H9 (cell line): ENCODE results near the gene ADTRP. TPM values are rescaled to one million over a fixed set of nuclear protein-coding genes. Genes with fewer than 3 reads are reported as not detected.
A peak's percentile ranks its signal among the peaks of the same experiment; 100 is the strongest.

ENCODE experiments used
- DNase-seq: peaks from one replicate; pipeline ENCODE4 v3.0.0-alpha.2; 2017
- H2AFZ ChIP-seq: one replicate; pipeline ENCODE4 v1.6.1; 2013; ENCODE audit warnings: mild to moderate bottlenecking, low read length, control low read depth, moderate library complexity
- H2AK5ac ChIP-seq: 2 replicates; pipeline ENCODE4 v1.6.1; 2013; ENCODE audit warnings: low read length, control low read depth, mixed read lengths; ENCODE audit not compliant: insufficient read length
- H2BK120ac ChIP-seq: one replicate; pipeline ENCODE4 v1.6.1; 2013; ENCODE audit warnings: low read depth, mild to moderate bottlenecking, low read length, control low read depth, inconsistent platforms; ENCODE audit not compliant: poor library complexity, severe bottlenecking
- H2BK12ac ChIP-seq: 2 replicates; pipeline ENCODE4 v1.6.1; 2013; ENCODE audit warnings: low read length, control low read depth, mixed read lengths, low read depth; ENCODE audit not compliant: insufficient read length
- H2BK15ac ChIP-seq: 2 replicates; pipeline ENCODE4 v1.6.1; 2013; ENCODE audit warnings: low read depth, low read length, control low read depth
- H2BK20ac ChIP-seq: one replicate; pipeline ENCODE4 v1.6.1; 2013; ENCODE audit warnings: low read depth, mild to moderate bottlenecking, low read length, control low read depth, inconsistent platforms; ENCODE audit not compliant: poor library complexity, severe bottlenecking
- H2BK5ac ChIP-seq: 2 replicates; pipeline ENCODE4 v1.6.1; 2013; ENCODE audit warnings: low read length, control low read depth, mixed read lengths; ENCODE audit not compliant: insufficient read length
- H3K14ac ChIP-seq: 2 replicates; pipeline ENCODE4 v1.6.1; 2013; ENCODE audit warnings: low read length, control low read depth; ENCODE audit not compliant: insufficient read depth
- H3K18ac ChIP-seq: 2 replicates; pipeline ENCODE4 v1.6.1; 2013; ENCODE audit warnings: low read depth, mild to moderate bottlenecking, mixed read lengths, low read length, control low read depth; ENCODE audit not compliant: insufficient read length
- H3K23ac ChIP-seq: 2 replicates; pipeline ENCODE4 v1.6.1; 2013; ENCODE audit warnings: low read length, control low read depth, mixed read lengths, low read depth; ENCODE audit not compliant: insufficient read length
- H3K23me2 ChIP-seq: 2 replicates; pipeline ENCODE4 v1.6.1; 2013; ENCODE audit warnings: low read depth, mild to moderate bottlenecking, mixed read lengths, low read length, control low read depth; ENCODE audit not compliant: insufficient read length, poor library complexity, severe bottlenecking
- H3K27ac ChIP-seq: 2 replicates; pipeline ENCODE4 v1.5.1; 2013; ENCODE audit warnings: low read length, control low read depth, mixed read lengths, low read depth; ENCODE audit not compliant: insufficient read length
- H3K27me3 ChIP-seq: 2 replicates; pipeline ENCODE4 v1.6.1; 2013; ENCODE audit warnings: low read length, control low read depth, inconsistent platforms; ENCODE audit not compliant: insufficient read depth
- H3K4ac ChIP-seq: 2 replicates; pipeline ENCODE4 v1.6.1; 2013; ENCODE audit warnings: low read depth, mild to moderate bottlenecking, control low read depth, inconsistent platforms, low read length, moderate library complexity
- H3K4me1 ChIP-seq: 2 replicates; pipeline ENCODE4 v1.6.1; 2013; ENCODE audit warnings: low read length, control low read depth, inconsistent platforms; ENCODE audit not compliant: insufficient read depth
- H3K4me2 ChIP-seq: 2 replicates; pipeline ENCODE4 v1.6.1; 2013; ENCODE audit warnings: low read length, control low read depth, mixed read lengths; ENCODE audit not compliant: insufficient read length, insufficient read depth
- H3K56ac ChIP-seq: 2 replicates; pipeline ENCODE4 v1.6.1; 2013; ENCODE audit warnings: low read depth, mild to moderate bottlenecking, mixed read lengths, low read length, control low read depth; ENCODE audit not compliant: insufficient read length
- H3K79me1 ChIP-seq: 2 replicates; pipeline ENCODE4 v1.6.1; 2013; ENCODE audit warnings: low read depth, mild to moderate bottlenecking, moderate library complexity, low read length, control low read depth, inconsistent platforms; ENCODE audit not compliant: insufficient read depth, poor library complexity, severe bottlenecking
- H3K79me2 ChIP-seq: 2 replicates; pipeline ENCODE4 v1.6.1; 2013; ENCODE audit warnings: low read length, control low read depth, inconsistent platforms; ENCODE audit not compliant: insufficient read depth
- H3K9ac ChIP-seq: 2 replicates; pipeline ENCODE4 v1.6.1; 2013; ENCODE audit warnings: low read length, control low read depth, mixed read lengths; ENCODE audit not compliant: insufficient read length; ENCODE audit errors: extremely low read depth
- H3K9me3 ChIP-seq: one replicate; pipeline ENCODE4 v1.6.1; 2013; ENCODE audit warnings: low read depth, low read length, inconsistent platforms; ENCODE audit not compliant: control insufficient read depth
- H3T11ph ChIP-seq: one replicate; pipeline ENCODE4 v1.6.1; 2013; ENCODE audit warnings: mild to moderate bottlenecking, low read length, control low read depth, inconsistent platforms
- H4K20me1 ChIP-seq: one replicate; pipeline ENCODE4 v1.6.1; 2013; ENCODE audit not compliant: control insufficient read depth, insufficient read length, insufficient read depth
- H4K5ac ChIP-seq: 2 replicates; pipeline ENCODE4 v1.6.1; 2013; ENCODE audit warnings: low read depth, mild to moderate bottlenecking, mixed read lengths, low read length, control low read depth; ENCODE audit not compliant: insufficient read length
- H4K8ac ChIP-seq: replicated peaks from 2 replicates; pipeline ENCODE4 v1.6.1; 2013; ENCODE audit warnings: low read length, control low read depth, mixed read lengths, low read depth; ENCODE audit not compliant: insufficient read length
- H4K91ac ChIP-seq: 2 replicates; pipeline ENCODE4 v1.6.1; 2013; ENCODE audit warnings: low read depth, mild to moderate bottlenecking, moderate library complexity, mixed read lengths, low read length, control low read depth; ENCODE audit not compliant: insufficient read length
- H3K27ac Mint-ChIP-seq, 3 experiments: 2 replicates in 2 of 3; 3 replicates in 1 of 3; pipeline ENCODE4 v1.8.0; 2020 to 2021; ENCODE audit warnings: mixed read lengths in 3 of 3, mild to moderate bottlenecking in 1 of 3, moderate library complexity in 1 of 3
- H3K27me3 Mint-ChIP-seq: 2 replicates; pipeline ENCODE4 v1.8.0; 2021; ENCODE audit warnings: low read depth, mild to moderate bottlenecking, moderate library complexity, mixed read lengths
- H3K36me3 Mint-ChIP-seq, 3 experiments: 2 replicates in 2 of 3; 3 replicates in 1 of 3; pipeline ENCODE4 v1.8.0; 2020 to 2021; ENCODE audit warnings: low read depth in 3 of 3, mixed read lengths in 3 of 3; ENCODE audit not compliant: insufficient read depth in 1 of 3
- H3K4me1 Mint-ChIP-seq, 2 experiments: 2 replicates each; pipeline ENCODE4 v1.8.0; 2020; ENCODE audit warnings: mixed read lengths in 2 of 2
- H3K4me3 Mint-ChIP-seq, 2 experiments: 2 replicates in 1 of 2; 3 replicates in 1 of 2; pipeline ENCODE4 v1.8.0; 2020 to 2021; ENCODE audit warnings: mild to moderate bottlenecking in 2 of 2, mixed read lengths in 2 of 2, moderate library complexity in 1 of 2
- H3K9me3 Mint-ChIP-seq, 2 experiments: 2 replicates in 1 of 2; 3 replicates in 1 of 2; pipeline ENCODE4 v1.8.0; 2020; ENCODE audit warnings: mild to moderate bottlenecking in 2 of 2, mixed read lengths in 2 of 2, moderate library complexity in 1 of 2
- WGBS: extraction: QIAGEN DNeasy Blood & Tissue Kit; methylation state at CpG from one replicate; pipeline ENCODE4 v1.1.7; 2013; ENCODE audit warnings: missing lambda C conversion rate, low lambda C conversion rate, mixed read lengths; ENCODE audit not compliant: insufficient read length; ENCODE audit errors: extremely low coverage; 5-methylcytosine and 5-hydroxymethylcytosine counted together
- total RNA-seq: library from RNA; stranded (reverse); gene quantifications from 2 replicates; pipeline ENCODE4 v1.2.1, GENCODE V29; 2021
- TF ChIP-seq, protein P1 (sequence below): fragments of 200-600 bp; sonication (generic); conservative IDR thresholded peaks from 3 replicates; pipeline ENCODE4 v1.8.0; 2021; ENCODE audit warnings: antibody characterized with exemption, mild to moderate bottlenecking

The ADTRP gene
- total RNA-seq, 1 experiment from 2014 or later: not detected

- no peak overlapping the region for H2AK5ac ChIP-seq
- no peak overlapping the region for H4K5ac ChIP-seq
- H2BK15ac ChIP-seq: no peak overlapping the region
- no peak overlapping the region for H2AFZ ChIP-seq
- H4K20me1 ChIP-seq: no peaks in the 10 kb centered on the region
- H3K4me3 Mint-ChIP-seq: no peak overlapping the region
- H3K23me2 ChIP-seq: no peaks in the 10 kb centered on the region
- no peaks in the 10 kb centered on the region for H3K9me3 ChIP-seq
- no peaks in the 10 kb centered on the region; a peak in 1 of 7 replicates for H3K36me3 Mint-ChIP-seq
- no peaks in the 10 kb centered on the region; the same call in 1 of the 2 replicates for H3K4me1 ChIP-seq
- no peak overlapping the region; the same call in 1 of the 2 replicates for H3K14ac ChIP-seq
- no peak overlapping the region for H2BK5ac ChIP-seq
- H2BK12ac ChIP-seq: no peak overlapping the region
- H2BK20ac ChIP-seq: no peak overlapping the region
- H4K91ac ChIP-seq: no peak overlapping the region
- H3K4ac ChIP-seq: no peak overlapping the region
- H3K27ac ChIP-seq: no peak overlapping the region
- H3K4me1 Mint-ChIP-seq: peaks cover 22 to 24% of the 10 kb centered on the region in 2 experiments
- H2BK120ac ChIP-seq: no peak overlapping the region
- no peak overlapping the region for H3K9ac ChIP-seq
- H3K56ac ChIP-seq: no peak overlapping the region
- no CpG with 5 or more reads among the region's 1 CpG for WGBS
- no peak overlapping the region for H4K8ac ChIP-seq
- no peak overlapping the region for H3T11ph ChIP-seq
- H3K79me1 ChIP-seq: no peaks in the 10 kb centered on the region
- DNase-seq: no peak
- H3K9me3 Mint-ChIP-seq: no peaks in the 10 kb centered on the region
- no peak overlapping the region for H3K23ac ChIP-seq
- TF ChIP-seq, protein P1, sequence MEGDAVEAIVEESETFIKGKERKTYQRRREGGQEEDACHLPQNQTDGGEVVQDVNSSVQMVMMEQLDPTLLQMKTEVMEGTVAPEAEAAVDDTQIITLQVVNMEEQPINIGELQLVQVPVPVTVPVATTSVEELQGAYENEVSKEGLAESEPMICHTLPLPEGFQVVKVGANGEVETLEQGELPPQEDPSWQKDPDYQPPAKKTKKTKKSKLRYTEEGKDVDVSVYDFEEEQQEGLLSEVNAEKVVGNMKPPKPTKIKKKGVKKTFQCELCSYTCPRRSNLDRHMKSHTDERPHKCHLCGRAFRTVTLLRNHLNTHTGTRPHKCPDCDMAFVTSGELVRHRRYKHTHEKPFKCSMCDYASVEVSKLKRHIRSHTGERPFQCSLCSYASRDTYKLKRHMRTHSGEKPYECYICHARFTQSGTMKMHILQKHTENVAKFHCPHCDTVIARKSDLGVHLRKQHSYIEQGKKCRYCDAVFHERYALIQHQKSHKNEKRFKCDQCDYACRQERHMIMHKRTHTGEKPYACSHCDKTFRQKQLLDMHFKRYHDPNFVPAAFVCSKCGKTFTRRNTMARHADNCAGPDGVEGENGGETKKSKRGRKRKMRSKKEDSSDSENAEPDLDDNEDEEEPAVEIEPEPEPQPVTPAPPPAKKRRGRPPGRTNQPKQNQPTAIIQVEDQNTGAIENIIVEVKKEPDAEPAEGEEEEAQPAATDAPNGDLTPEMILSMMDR: no peak
- no peaks in the 10 kb centered on the region for H3K27me3 ChIP-seq
- no peak overlapping the region for H3K4me2 ChIP-seq
- no peaks in the 10 kb centered on the region for H3K27me3 Mint-ChIP-seq
- peak overlapping the region; percentile 25 for H3K18ac ChIP-seq
- H3K79me2 ChIP-seq: no peaks in the 10 kb centered on the region
- no peak overlapping the region; a peak in 1 of 7 replicates for H3K27ac Mint-ChIP-seq
These were observed 31.5 kb upstream of the ADTRP start for GRCh38 chr6:11810039-11810541.
